ENCODE data around the gene MOGAT3.

DNA sequence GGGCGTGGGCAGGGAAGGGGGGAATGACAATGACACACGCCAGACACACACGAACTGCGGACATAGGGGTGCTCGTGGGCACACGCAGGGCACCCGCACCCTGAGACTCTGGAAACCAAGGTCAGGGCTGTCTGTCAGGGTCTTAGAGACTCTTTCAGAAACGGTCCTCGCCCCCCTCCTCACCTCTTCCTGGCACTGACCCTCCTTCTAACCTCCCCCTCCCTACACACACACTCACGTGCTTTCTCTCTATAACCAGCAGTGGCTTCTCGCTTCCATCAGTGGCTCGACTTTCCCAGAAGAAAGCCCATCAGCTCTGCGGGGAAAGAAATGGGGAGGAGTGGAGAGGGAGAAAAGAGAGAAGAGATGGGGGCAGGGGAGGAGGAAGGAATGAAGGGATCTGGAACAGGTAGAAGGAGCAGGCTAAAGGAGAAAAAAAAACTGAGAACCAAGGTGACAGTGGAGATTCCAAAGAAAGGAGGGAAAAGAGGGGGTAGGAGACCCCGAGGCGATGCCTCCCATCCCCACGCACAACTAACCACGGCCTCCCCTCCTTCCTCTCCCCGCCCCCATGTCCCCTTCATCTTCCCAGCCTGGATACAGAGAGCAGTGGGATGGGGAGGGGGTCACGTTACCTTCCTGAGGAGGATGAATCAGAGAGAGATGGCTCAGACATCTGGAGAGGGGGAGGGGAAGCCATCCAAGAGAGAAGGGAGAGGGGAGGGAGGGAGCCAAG is 33.8 kb downstream of the MOGAT3 start:
- TF ChIP-seq, protein P1, sequence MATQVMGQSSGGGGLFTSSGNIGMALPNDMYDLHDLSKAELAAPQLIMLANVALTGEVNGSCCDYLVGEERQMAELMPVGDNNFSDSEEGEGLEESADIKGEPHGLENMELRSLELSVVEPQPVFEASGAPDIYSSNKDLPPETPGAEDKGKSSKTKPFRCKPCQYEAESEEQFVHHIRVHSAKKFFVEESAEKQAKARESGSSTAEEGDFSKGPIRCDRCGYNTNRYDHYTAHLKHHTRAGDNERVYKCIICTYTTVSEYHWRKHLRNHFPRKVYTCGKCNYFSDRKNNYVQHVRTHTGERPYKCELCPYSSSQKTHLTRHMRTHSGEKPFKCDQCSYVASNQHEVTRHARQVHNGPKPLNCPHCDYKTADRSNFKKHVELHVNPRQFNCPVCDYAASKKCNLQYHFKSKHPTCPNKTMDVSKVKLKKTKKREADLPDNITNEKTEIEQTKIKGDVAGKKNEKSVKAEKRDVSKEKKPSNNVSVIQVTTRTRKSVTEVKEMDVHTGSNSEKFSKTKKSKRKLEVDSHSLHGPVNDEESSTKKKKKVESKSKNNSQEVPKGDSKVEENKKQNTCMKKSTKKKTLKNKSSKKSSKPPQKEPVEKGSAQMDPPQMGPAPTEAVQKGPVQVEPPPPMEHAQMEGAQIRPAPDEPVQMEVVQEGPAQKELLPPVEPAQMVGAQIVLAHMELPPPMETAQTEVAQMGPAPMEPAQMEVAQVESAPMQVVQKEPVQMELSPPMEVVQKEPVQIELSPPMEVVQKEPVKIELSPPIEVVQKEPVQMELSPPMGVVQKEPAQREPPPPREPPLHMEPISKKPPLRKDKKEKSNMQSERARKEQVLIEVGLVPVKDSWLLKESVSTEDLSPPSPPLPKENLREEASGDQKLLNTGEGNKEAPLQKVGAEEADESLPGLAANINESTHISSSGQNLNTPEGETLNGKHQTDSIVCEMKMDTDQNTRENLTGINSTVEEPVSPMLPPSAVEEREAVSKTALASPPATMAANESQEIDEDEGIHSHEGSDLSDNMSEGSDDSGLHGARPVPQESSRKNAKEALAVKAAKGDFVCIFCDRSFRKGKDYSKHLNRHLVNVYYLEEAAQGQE (IDR thresholded peaks at IDR 0.05; ENCODE audit: unreplicated experiment), result peak; percentile 28
- TF ChIP-seq CTCF (conservative IDR thresholded peaks at IDR 0.05; ENCODE audit: low read depth in 2 of 2) (no peak), EZH2 (IDR thresholded peaks at IDR 0.05; ENCODE audit: low read depth, unreplicated experiment) (no peak)
